ENCODE data around the gene NFATC1.
A peak's percentile ranks its signal among the peaks of the same experiment; 100 is the strongest.

NFATC1 gene

DNA sequence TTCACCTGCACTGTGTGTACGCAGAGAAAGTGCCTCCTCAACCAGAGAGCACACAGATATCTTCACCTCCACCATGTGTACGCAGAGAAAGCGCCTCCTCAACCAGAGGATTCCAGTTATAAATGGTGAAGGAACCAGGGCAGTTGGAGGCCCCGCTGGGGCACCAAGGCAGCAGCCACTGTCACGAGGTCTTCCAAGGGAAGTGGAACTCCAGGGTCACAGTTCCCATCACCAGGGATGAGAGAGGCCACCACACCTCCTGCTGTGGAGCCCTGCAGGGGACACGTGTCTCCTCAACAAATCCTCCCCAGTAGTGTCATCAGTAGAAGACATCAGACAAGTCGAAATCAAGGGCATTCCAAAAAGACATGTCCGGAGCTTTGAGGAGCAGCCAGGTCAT, 28.2 kb upstream of the NFATC1 start:
- 93% methylated on average over 6 of the region's 8 CpGs for WGBS (ENCODE audit: insufficient coverage)
- peaks cover 0 to 17% (median 7%) of the 10 kb centered on the region in 4 experiments for H3K36me3 ChIP-seq (ENCODE audit: control insufficient read depth in 4 of 4, insufficient read depth in 4 of 4, low read length in 3 of 4)
- no peak overlapping the region for H3K4me3 ChIP-seq (ENCODE audit: control insufficient read depth in 1 of 7, extremely low read depth in 1 of 7, insufficient read depth in 4 of 7, low read depth in 2 of 7, low read length in 6 of 7)
- peaks cover 2 to 26% (median 21%) of the 10 kb centered on the region in 4 experiments for H3K4me1 ChIP-seq (ENCODE audit: control extremely low read depth in 1 of 4, control insufficient read depth in 4 of 4, insufficient read depth in 4 of 4, low read length in 3 of 4)
- no peak overlapping the region for H3K27ac ChIP-seq (ENCODE audit: insufficient read depth in 1 of 2, low read depth in 1 of 2, low read length in 2 of 2, poor library complexity in 1 of 2, severe bottlenecking in 2 of 2)
- H3K27me3 ChIP-seq (replicated peaks in 2 of 5; ENCODE audit: control insufficient read depth in 4 of 5, insufficient read depth in 5 of 5, low read length in 4 of 5): no peaks in the 10 kb centered on the region
- CTCF ChIA-PET: interaction anchor here (0.9 kb wide), 1 partner anchor 8 kb away, joined by 3 read pairs; no protein-coding TSS in a partner anchor
- DNase-seq: no peak
- H3K9me3 ChIP-seq (ENCODE audit: control extremely low read depth in 1 of 5, control insufficient read depth in 4 of 5, insufficient read depth in 2 of 5, low read depth in 1 of 5, low read length in 4 of 5): no peaks in the 10 kb centered on the region
- POLR2A ChIA-PET: no interaction called here

DNA sequence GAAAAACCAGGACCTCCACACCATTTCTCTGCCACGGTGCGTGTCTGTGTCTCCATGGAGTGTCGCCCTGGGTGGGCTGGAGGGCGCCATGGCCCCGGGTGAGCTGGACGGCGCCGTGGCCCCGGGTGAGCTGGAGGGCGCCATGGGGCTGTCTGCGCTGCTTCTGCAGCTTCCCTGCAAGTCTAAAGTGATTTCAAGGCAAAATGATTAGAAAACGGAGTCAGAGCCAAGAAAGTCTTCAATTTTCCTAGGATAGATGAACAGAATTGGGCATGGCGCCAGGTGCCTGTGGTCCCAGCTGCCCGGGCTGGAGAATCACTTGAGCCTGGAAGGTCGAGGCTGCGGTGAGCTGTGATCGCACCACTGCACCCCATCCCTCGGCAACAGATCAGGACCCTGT, 27.7 kb upstream of the NFATC1 start:
- Histone ChIP-seq H3K27me3 (replicated peaks in 2 of 5; ENCODE audit: control insufficient read depth in 4 of 5, insufficient read depth in 5 of 5, low read length in 4 of 5) (no peaks in the 10 kb centered on the region), H3K36me3 (ENCODE audit: control insufficient read depth in 4 of 4, insufficient read depth in 4 of 4, low read length in 3 of 4) (peaks cover 0 to 17% (median 5%) of the 10 kb centered on the region in 4 experiments), H3K9me3 (ENCODE audit: control extremely low read depth in 1 of 5, control insufficient read depth in 4 of 5, insufficient read depth in 2 of 5, low read depth in 1 of 5, low read length in 4 of 5) (no peaks in the 10 kb centered on the region), H3K27ac (ENCODE audit: insufficient read depth in 1 of 2, low read depth in 1 of 2, low read length in 2 of 2, poor library complexity in 1 of 2, severe bottlenecking in 2 of 2) (no peak overlapping the region), H3K4me3 (ENCODE audit: control insufficient read depth in 1 of 7, extremely low read depth in 1 of 7, insufficient read depth in 4 of 7, low read depth in 2 of 7, low read length in 6 of 7) (no peak overlapping the region), H3K4me1 (ENCODE audit: control extremely low read depth in 1 of 4, control insufficient read depth in 4 of 4, insufficient read depth in 4 of 4, low read length in 3 of 4) (peaks cover 2 to 26% (median 21%) of the 10 kb centered on the region in 4 experiments)
- 88% methylated on average over 17 of the region's 18 CpGs for WGBS (ENCODE audit: insufficient coverage)
- ChIA-PET POLR2A (interaction anchor here (1.2 kb wide), 1 partner anchor 8 kb away, joined by 3 read pairs; no protein-coding TSS in a partner anchor), CTCF (interaction anchor here (0.9 to 2.0 kb wide), 3 partner anchors 9 to 12 kb away, joined by 3 to 6 read pairs (median 3); no protein-coding TSS in a partner anchor)
- no peak for DNase-seq

- WGBS (ENCODE audit: insufficient coverage): 0% methylated on average over 7 of the region's 15 CpGs
- H3K36me3 ChIP-seq (ENCODE audit: control insufficient read depth in 4 of 4, insufficient read depth in 4 of 4, low read length in 3 of 4): peaks cover 0 to 11% (median under 1%) of the 10 kb centered on the region in 4 experiments
- no peak overlapping the region for H3K27ac ChIP-seq (ENCODE audit: insufficient read depth in 1 of 2, low read depth in 1 of 2, low read length in 2 of 2, poor library complexity in 1 of 2, severe bottlenecking in 2 of 2)
- H3K9me3 ChIP-seq (ENCODE audit: control extremely low read depth in 1 of 5, control insufficient read depth in 4 of 5, insufficient read depth in 2 of 5, low read depth in 1 of 5, low read length in 4 of 5): no peaks in the 10 kb centered on the region
- H3K4me1 ChIP-seq (ENCODE audit: control extremely low read depth in 1 of 4, control insufficient read depth in 4 of 4, insufficient read depth in 4 of 4, low read length in 3 of 4): peaks cover 2 to 26% (median 21%) of the 10 kb centered on the region in 4 experiments
- no peaks in the 10 kb centered on the region for H3K27me3 ChIP-seq (replicated peaks in 2 of 5; ENCODE audit: control insufficient read depth in 4 of 5, insufficient read depth in 5 of 5, low read length in 4 of 5)
- peak; percentile 44 to 78 (median 65) for DNase-seq
- POLR2A ChIA-PET: interaction anchor here (1.2 kb wide), 1 partner anchor 9 kb away, joined by 3 read pairs; no protein-coding TSS in a partner anchor
- H3K4me3 ChIP-seq (ENCODE audit: control insufficient read depth in 1 of 7, extremely low read depth in 1 of 7, insufficient read depth in 4 of 7, low read depth in 2 of 7, low read length in 6 of 7): peak overlapping the region in 1 of 7 experiments; percentile 19
- CTCF ChIA-PET: interaction anchor here (1.0 to 2.0 kb wide), 3 partner anchors 9 to 11 kb away, joined by 3 to 6 read pairs (median 4); no protein-coding TSS in a partner anchor
These were observed 27.0 kb upstream of the NFATC1 start for GRCh38 chr18:79368681-79369080.

DNA sequence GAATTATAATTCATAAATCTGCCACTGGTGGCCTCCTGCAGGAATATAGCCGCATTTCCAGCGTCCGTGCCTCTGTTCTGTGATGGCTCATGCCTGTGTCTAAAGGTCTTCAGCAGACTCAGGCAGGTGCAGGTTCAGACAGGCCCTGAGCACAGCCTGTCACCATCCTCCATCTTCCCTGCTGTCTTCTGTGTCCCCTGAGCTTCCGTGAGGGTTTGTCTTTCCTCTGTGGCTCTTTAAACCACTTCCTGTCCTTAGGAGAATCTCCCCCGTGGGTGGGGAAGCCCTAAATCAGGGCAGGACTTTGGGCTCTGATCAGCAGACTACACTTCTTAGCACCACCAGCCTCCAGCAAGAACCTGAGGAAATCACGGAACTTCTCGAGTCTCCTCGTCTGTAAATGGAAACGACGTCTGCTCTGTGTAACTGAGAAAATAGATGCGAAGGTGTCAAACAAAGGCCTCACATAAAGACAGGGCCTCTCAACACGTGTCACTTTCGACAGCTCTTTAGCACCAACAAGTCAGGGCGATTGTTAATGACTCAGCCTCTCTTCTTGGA, 24.1 kb upstream of the NFATC1 start:
- Histone ChIP-seq H3K9me3 (ENCODE audit: control extremely low read depth in 1 of 5, control insufficient read depth in 4 of 5, insufficient read depth in 2 of 5, low read depth in 1 of 5, low read length in 4 of 5) (no peaks in the 10 kb centered on the region), H3K4me1 (ENCODE audit: control extremely low read depth in 1 of 4, control insufficient read depth in 4 of 4, insufficient read depth in 4 of 4, low read length in 3 of 4) (peaks cover 2 to 26% (median 21%) of the 10 kb centered on the region in 4 experiments), H3K27me3 (replicated peaks in 2 of 5; ENCODE audit: control insufficient read depth in 4 of 5, insufficient read depth in 5 of 5, low read length in 4 of 5) (no peaks in the 10 kb centered on the region), H3K27ac (ENCODE audit: insufficient read depth in 1 of 2, low read depth in 1 of 2, low read length in 2 of 2, poor library complexity in 1 of 2, severe bottlenecking in 2 of 2) (no peak overlapping the region), H3K4me3 (ENCODE audit: control insufficient read depth in 1 of 7, extremely low read depth in 1 of 7, insufficient read depth in 4 of 7, low read depth in 2 of 7, low read length in 6 of 7) (no peak overlapping the region), H3K36me3 (ENCODE audit: control insufficient read depth in 4 of 4, insufficient read depth in 4 of 4, low read length in 3 of 4) (peaks cover 0 to 11% (median 10%) of the 10 kb centered on the region in 4 experiments)
- 76% methylated on average over 13 of the region's 14 CpGs for WGBS (ENCODE audit: insufficient coverage)
- ChIA-PET CTCF (interaction anchor here (1.2 to 1.4 kb wide), 2 partner anchors 8 to 158 kb away, joined by 3 read pairs; no protein-coding TSS in a partner anchor), POLR2A (no interaction called here)
- DNase-seq: peak in 2 of 3 donors; percentile 16 to 18

DNA sequence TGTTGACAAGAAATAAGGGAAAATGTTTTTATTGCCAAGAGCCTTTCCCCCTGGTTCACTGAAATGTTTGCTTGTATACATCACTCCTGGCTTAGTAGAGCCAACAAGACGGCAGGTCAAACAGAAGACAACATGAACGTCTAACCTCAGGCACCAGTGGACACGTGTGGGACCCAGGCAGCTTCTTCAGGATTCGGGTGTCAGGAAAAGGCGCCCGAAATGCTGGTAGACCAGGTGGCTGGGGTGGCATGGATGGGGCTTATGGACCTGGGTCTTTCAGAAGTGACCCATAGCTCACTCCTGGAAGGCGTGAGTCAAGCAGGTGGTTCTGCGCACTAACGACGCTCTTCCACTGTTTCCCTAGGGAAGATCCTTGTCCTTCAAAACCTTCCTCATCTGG, 23.3 kb upstream of the NFATC1 start:
- Histone ChIP-seq H3K27ac (ENCODE audit: insufficient read depth in 1 of 2, low read depth in 1 of 2, low read length in 2 of 2, poor library complexity in 1 of 2, severe bottlenecking in 2 of 2) (no peak overlapping the region), H3K36me3 (ENCODE audit: control insufficient read depth in 4 of 4, insufficient read depth in 4 of 4, low read length in 3 of 4) (peaks cover 0 to 15% (median 13%) of the 10 kb centered on the region in 4 experiments), H3K27me3 (replicated peaks in 2 of 5; ENCODE audit: control insufficient read depth in 4 of 5, insufficient read depth in 5 of 5, low read length in 4 of 5) (no peaks in the 10 kb centered on the region), H3K9me3 (ENCODE audit: control extremely low read depth in 1 of 5, control insufficient read depth in 4 of 5, insufficient read depth in 2 of 5, low read depth in 1 of 5, low read length in 4 of 5) (no peaks in the 10 kb centered on the region), H3K4me3 (ENCODE audit: control insufficient read depth in 1 of 7, extremely low read depth in 1 of 7, insufficient read depth in 4 of 7, low read depth in 2 of 7, low read length in 6 of 7) (no peak overlapping the region), H3K4me1 (ENCODE audit: control extremely low read depth in 1 of 4, control insufficient read depth in 4 of 4, insufficient read depth in 4 of 4, low read length in 3 of 4) (peaks cover 2 to 26% (median 22%) of the 10 kb centered on the region in 4 experiments)
- ChIA-PET POLR2A (no interaction called here), CTCF (interaction anchor here (1.4 kb wide), 1 partner anchor 8 kb away, joined by 3 read pairs; no protein-coding TSS in a partner anchor)
- no peak for DNase-seq
- WGBS (ENCODE audit: insufficient coverage): 93% methylated on average over 6 of the region's 10 CpGs

DNA sequence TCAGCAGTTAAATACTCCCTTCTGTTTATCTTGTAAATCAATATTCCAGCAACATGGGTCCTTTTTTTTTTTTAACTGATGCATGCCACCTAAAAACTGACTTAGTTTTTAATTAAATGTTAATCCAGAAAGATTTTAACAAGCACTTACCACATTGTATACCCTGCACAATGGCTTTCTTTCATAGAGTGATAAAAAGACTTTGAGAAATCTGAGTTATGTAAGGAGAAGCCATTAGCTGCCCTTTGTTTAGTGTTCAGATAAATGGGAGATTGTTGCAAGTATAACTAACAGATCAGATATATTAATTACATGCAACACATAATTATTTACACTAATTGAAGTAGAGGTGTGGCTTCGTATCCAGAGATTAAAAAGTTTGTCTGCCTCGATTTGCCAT, 22.7 kb upstream of the NFATC1 start:
- H3K27ac ChIP-seq (ENCODE audit: insufficient read depth in 1 of 2, low read depth in 1 of 2, low read length in 2 of 2, poor library complexity in 1 of 2, severe bottlenecking in 2 of 2): no peak overlapping the region
- H3K4me3 ChIP-seq (ENCODE audit: control insufficient read depth in 1 of 7, extremely low read depth in 1 of 7, insufficient read depth in 4 of 7, low read depth in 2 of 7, low read length in 6 of 7): no peak overlapping the region
- H3K9me3 ChIP-seq (ENCODE audit: control extremely low read depth in 1 of 5, control insufficient read depth in 4 of 5, insufficient read depth in 2 of 5, low read depth in 1 of 5, low read length in 4 of 5): no peaks in the 10 kb centered on the region
- no peak for DNase-seq
- H3K36me3 ChIP-seq (ENCODE audit: control insufficient read depth in 4 of 4, insufficient read depth in 4 of 4, low read length in 3 of 4): peaks cover 0 to 19% (median 15%) of the 10 kb centered on the region in 4 experiments
- H3K4me1 ChIP-seq (ENCODE audit: control extremely low read depth in 1 of 4, control insufficient read depth in 4 of 4, insufficient read depth in 4 of 4, low read length in 3 of 4): peaks cover 2 to 23% (median 17%) of the 10 kb centered on the region in 4 experiments
- CTCF ChIA-PET: interaction anchor here (13.6 kb wide), 1 partner anchor 156 kb away, joined by 164 read pairs; no protein-coding TSS in a partner anchor
- POLR2A ChIA-PET: no interaction called here
- 100% methylated on average over 1 of the region's 2 CpGs for WGBS (ENCODE audit: insufficient coverage)
- H3K27me3 ChIP-seq (replicated peaks in 2 of 5; ENCODE audit: control insufficient read depth in 4 of 5, insufficient read depth in 5 of 5, low read length in 4 of 5): no peaks in the 10 kb centered on the region

DNA sequence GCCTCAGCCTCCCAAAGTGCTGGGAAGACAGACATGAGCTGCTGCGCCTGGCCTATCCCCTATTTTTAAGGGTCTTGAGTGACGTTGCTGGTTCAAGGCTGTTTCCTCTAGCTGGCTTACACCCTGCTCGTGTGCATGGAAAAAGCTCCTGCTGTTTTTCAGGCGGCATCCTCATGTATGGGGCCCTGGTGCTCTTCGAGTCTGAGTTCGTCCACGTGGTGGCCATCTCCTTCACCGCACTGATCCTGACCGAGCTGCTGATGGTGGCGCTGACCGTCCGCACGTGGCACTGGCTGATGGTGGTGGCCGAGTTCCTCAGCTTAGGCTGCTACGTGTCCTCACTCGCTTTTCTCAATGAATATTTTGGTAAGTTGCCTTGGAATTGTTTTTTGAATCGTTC, 22.0 kb upstream of the NFATC1 start:
- ChIA-PET CTCF (interaction anchor here (11.8 to 13.6 kb wide), 2 partner anchors 155 to 269 kb away, joined by 136 to 164 read pairs; no protein-coding TSS in a partner anchor), POLR2A (no interaction called here)
- H3K36me3 ChIP-seq (ENCODE audit: control insufficient read depth in 4 of 4, insufficient read depth in 4 of 4, low read length in 3 of 4): peaks cover 0 to 24% (median 15%) of the 10 kb centered on the region in 4 experiments
- no peak overlapping the region for H3K4me3 ChIP-seq (ENCODE audit: control insufficient read depth in 1 of 7, extremely low read depth in 1 of 7, insufficient read depth in 4 of 7, low read depth in 2 of 7, low read length in 6 of 7)
- H3K9me3 ChIP-seq (ENCODE audit: control extremely low read depth in 1 of 5, control insufficient read depth in 4 of 5, insufficient read depth in 2 of 5, low read depth in 1 of 5, low read length in 4 of 5): no peaks in the 10 kb centered on the region
- no peak overlapping the region for H3K27ac ChIP-seq (ENCODE audit: insufficient read depth in 1 of 2, low read depth in 1 of 2, low read length in 2 of 2, poor library complexity in 1 of 2, severe bottlenecking in 2 of 2)
- H3K4me1 ChIP-seq (ENCODE audit: control extremely low read depth in 1 of 4, control insufficient read depth in 4 of 4, insufficient read depth in 4 of 4, low read length in 3 of 4): peaks cover 0 to 15% (median 11%) of the 10 kb centered on the region in 4 experiments
- no peaks in the 10 kb centered on the region for H3K27me3 ChIP-seq (replicated peaks in 2 of 5; ENCODE audit: control insufficient read depth in 4 of 5, insufficient read depth in 5 of 5, low read length in 4 of 5)
- 96% methylated on average over 16 of the region's 17 CpGs for WGBS (ENCODE audit: insufficient coverage)
- DNase-seq: no peak
